Endothelial cell of umbilical vein (primary cell): ENCODE data around the gene TXN. TPM values are rescaled to one million over a fixed set of nuclear protein-coding genes. Genes with fewer than 3 reads are reported as not detected.

Experiments used
- BruUV-seq: library from RNA; stranded (reverse); fragments of 400-500 nt; replicated peaks from 2 replicates; lab custom pipeline; 2021; lab: Mats Ljungman, UMichigan
- CTCF ChIA-PET: fragments of 300-600, 350-600 bp; sonication (Branson Sonifier 250); formaldehyde crosslinking; loops from one replicate; lab custom pipeline; 2021; ENCODE audit warnings: antibody characterized with exemption, inconsistent platforms; lab: Charles Lee
- POLR2A ChIA-PET: fragments of 300-600, 350-600 bp; sonication (Branson Sonifier 250); formaldehyde crosslinking; loops from one replicate; lab custom pipeline; 2021; ENCODE audit warnings: antibody characterized with exemption, inconsistent platforms; lab: Charles Lee
- DNase-seq: peaks from one replicate; pipeline ENCODE4 v3.0.0-alpha.2; 2011; ENCODE audit warnings: low read depth, low spot score
- FAIRE-seq: peaks from 2 replicates; lab custom pipeline; 2011; peaks lifted over from hg19 to GRCh38; lab: Jason Lieb, UNC
- H2AFZ ChIP-seq: 2 replicates; pipeline ENCODE4 v1.6.0; 2012; ENCODE audit warnings: low read depth, low read length, control low read depth, inconsistent platforms
- H3K27ac ChIP-seq: 2 replicates; pipeline ENCODE4 v1.5.1; 2011; ENCODE audit warnings: low read depth, mild to moderate bottlenecking, control low read depth, low read length, moderate library complexity; ENCODE audit not compliant: insufficient read depth
- H3K27me3 ChIP-seq, 2 experiments: 2 replicates each; pipeline versions ENCODE4 v1.6.0 to v1.6.1; 2011; ENCODE audit warnings: low read length in 2 of 2, mixed read lengths in 1 of 2; ENCODE audit not compliant: control insufficient read depth in 2 of 2, insufficient read depth in 2 of 2
- H3K36me3 ChIP-seq, 2 experiments: 2 replicates in 1 of 2; 3 replicates in 1 of 2; pipeline ENCODE4 v1.5.1; 2011; ENCODE audit warnings: low read length in 2 of 2, mild to moderate bottlenecking in 1 of 2, moderate library complexity in 1 of 2; ENCODE audit not compliant: control insufficient read depth in 2 of 2, insufficient read depth in 2 of 2; ENCODE audit errors: extremely low read depth in 1 of 2
- H3K4me1 ChIP-seq: 3 replicates; pipeline ENCODE4 v1.5.1; 2011; ENCODE audit warnings: mild to moderate bottlenecking, low read length; ENCODE audit not compliant: control insufficient read depth, insufficient read depth; ENCODE audit errors: extremely low read depth
- H3K4me2 ChIP-seq: 2 replicates; pipeline ENCODE4 v1.6.1; 2011; ENCODE audit warnings: low read length, control low read depth, mixed read lengths; ENCODE audit not compliant: insufficient read depth
- H3K4me3 ChIP-seq, 3 experiments: fragments of 200-600 bp in 1 of 3; sonication (generic), shearing (Covaris generic) in 1 of 3; replicated peaks in 1 of 3; 2 replicates each; pipeline ENCODE4 v1.5.1; 2011 to 2016; ENCODE audit warnings: control low read depth in 3 of 3, low read length in 3 of 3, mild to moderate bottlenecking in 2 of 3, inconsistent platforms in 1 of 3, low read depth in 1 of 3, moderate library complexity in 1 of 3; ENCODE audit not compliant: insufficient read depth in 1 of 3
- H3K79me2 ChIP-seq: 2 replicates; pipeline ENCODE4 v1.6.0; 2012; ENCODE audit warnings: low read length, inconsistent platforms; ENCODE audit not compliant: control insufficient read depth, insufficient read depth
- H3K9ac ChIP-seq: replicated peaks from 2 replicates; pipeline ENCODE3; 2011; ENCODE audit warnings: low read length, control low read depth; ENCODE audit not compliant: insufficient read depth; ENCODE audit errors: extremely low read depth
- H3K9me1 ChIP-seq: replicated peaks from 3 replicates; pipeline ENCODE4 v1.6.0; 2011; ENCODE audit warnings: mild to moderate bottlenecking, low read length; ENCODE audit not compliant: control insufficient read depth, insufficient read depth; ENCODE audit errors: extremely low read depth
- H3K9me3 ChIP-seq: replicated peaks from 2 replicates; pipeline ENCODE4 v1.5.1; 2012; ENCODE audit warnings: low read length, inconsistent platforms; ENCODE audit not compliant: control insufficient read depth, insufficient read depth
- H4K20me1 ChIP-seq: replicated peaks from 2 replicates; pipeline ENCODE3; 2011; ENCODE audit warnings: mild to moderate bottlenecking, low read length; ENCODE audit not compliant: control insufficient read depth, insufficient read depth; ENCODE audit errors: extremely low read depth
- CTCF ChIP-seq, 2 donors: IDR thresholded peaks; 1 replicate in 1 of 2; 2 replicates in 1 of 2; pipeline ENCODE4 v1.5.1; 2011; ENCODE audit warnings: low read length in 2 of 2, mild to moderate bottlenecking in 2 of 2, moderate library complexity in 2 of 2, control low read depth in 1 of 2, inconsistent platforms in 1 of 2, low read depth in 1 of 2; ENCODE audit not compliant: insufficient read depth in 1 of 2; ENCODE audit errors: extremely low read depth in 1 of 2
- EZH2 ChIP-seq: IDR thresholded peaks from 2 replicates; pipeline ENCODE4 v1.6.1; 2012; ENCODE audit warnings: borderline replicate concordance, low read depth, mild to moderate bottlenecking, moderate library complexity, low read length, inconsistent platforms; ENCODE audit not compliant: severe bottlenecking
- FOS ChIP-seq: IDR thresholded peaks from 2 replicates; pipeline ENCODE4 v1.6.1; 2011; ENCODE audit warnings: mild to moderate bottlenecking, low read length, moderate library complexity, borderline replicate concordance; ENCODE audit not compliant: insufficient read depth
- GATA2 ChIP-seq: IDR thresholded peaks from 2 replicates; pipeline ENCODE4 v1.7.0; 2011; ENCODE audit warnings: low read depth, mild to moderate bottlenecking, moderate library complexity, mixed read lengths, low read length; ENCODE audit not compliant: insufficient read length, insufficient read depth
- JUN ChIP-seq: IDR thresholded peaks from 2 replicates; pipeline ENCODE4 v1.6.1; 2011; ENCODE audit warnings: borderline replicate concordance, low read depth; ENCODE audit not compliant: insufficient read length, insufficient read depth
- MAX ChIP-seq: IDR thresholded peaks from 2 replicates; pipeline ENCODE4 v1.6.1; 2011; ENCODE audit not compliant: insufficient read depth, insufficient read length
- MYC ChIP-seq: IDR thresholded peaks from one replicate; pipeline ENCODE4 v1.6.1; 2011; ENCODE audit warnings: mild to moderate bottlenecking, low read depth, low read length
- POLR2A ChIP-seq: IDR thresholded peaks from 2 replicates; pipeline ENCODE4 v1.6.1; 2012; ENCODE audit warnings: low read depth, mild to moderate bottlenecking, control low read depth, low read length
- POLR2AphosphoS5 ChIP-seq: IDR thresholded peaks from 2 replicates; pipeline ENCODE4 v1.6.1; 2012; ENCODE audit warnings: low read depth, mild to moderate bottlenecking, control low read depth, low read length, moderate library complexity; ENCODE audit not compliant: insufficient read depth
- dilution Hi-C: fragments of 300-500 bp; cut with MboI; formaldehyde crosslinking; loops from one replicate; pipeline ENCODE4 v1.15.0; 2019; ENCODE audit warnings: low sequenced_read_pairs; ENCODE audit not compliant: extremely low pct_ligation_motif_present
- intact Hi-C: fragments of 100-400 bp; cut with micrococcal nuclease; formaldehyde crosslinking; loops from one replicate; pipeline ENCODE4 v1.10.0; 2022
- polyA plus RNA-seq, 4 experiments: library from polyadenylated mRNA; depleted of rRNA in 3 of 4; stranded (reverse) in 3 of 4; unstranded in 1 of 4; fragments of >200 nt; gene quantifications; 2 replicates each; pipeline versions ENCODE4 v1.2.1 to v1.2.3, GENCODE V29; 2011 to 2012; ENCODE audit warnings: missing spikeins in 1 of 4
- total RNA-seq: library from RNA; stranded (reverse); gene quantifications from 2 replicates; pipeline ENCODE4 v1.2.3, GENCODE V29; 2021

Gene TXN
- total and polyA plus RNA-seq, 2 donors (not counting 3 experiments of a cell fraction or from before 2014, with no cell fraction given), result 280 to 373 TPM

GRCh38 chr9:110254500-110254899 is 1.8 kb downstream of the TXN start:
- H2AFZ ChIP-seq, result no peak overlapping the region
- peak overlapping the region; percentile 74 for H3K9ac ChIP-seq
- H3K9me3 ChIP-seq, result no peaks in the 10 kb centered on the region
- no peak overlapping the region for H3K27ac ChIP-seq
- dilution Hi-C loops (no loop called here), intact Hi-C loops (loop anchor here (10.0 kb wide), 1 partner anchor 190 kb away; no protein-coding TSS in a partner anchor)
- H3K4me1 ChIP-seq, result peaks cover 23% of the 10 kb centered on the region
- FAIRE-seq (no peak), DNase-seq (no peak)
- no peaks in the 10 kb centered on the region for H3K27me3 ChIP-seq
- POLR2A ChIA-PET, result no interaction called here
- TSS peak; percentile 23 for BruUV-seq
- TF ChIP-seq JUN (no peak), POLR2AphosphoS5 (no peak)
- CTCF ChIA-PET, result no interaction called here
- peaks cover 66% of the 10 kb centered on the region for H3K79me2 ChIP-seq
- H3K36me3 ChIP-seq, result peaks cover 2 to 8% of the 10 kb centered on the region in 2 experiments
- H3K4me3 ChIP-seq, result peak overlapping the region; percentile 34 to 93 (median 77)
- peak overlapping the region; percentile 67 for H3K4me2 ChIP-seq
- no peaks in the 10 kb centered on the region for H3K9me1 ChIP-seq
- H4K20me1 ChIP-seq, result no peaks in the 10 kb centered on the region

- no peak for TF ChIP-seq MYC
- TF ChIP-seq EZH2, result no peak
- no peak for TF ChIP-seq POLR2A
- no peak for TF ChIP-seq POLR2AphosphoS5
- no peak for TF ChIP-seq CTCF (IDR thresholded peaks at IDR 0.05; ENCODE audit: extremely low read depth in 1 of 2, insufficient read depth in 1 of 2, low read depth in 1 of 2, low read length in 2 of 2)
- no peak for TF ChIP-seq MAX
- no peak for TF ChIP-seq JUN
- TF ChIP-seq FOS, result no peak
- TF ChIP-seq GATA2, result no peak
- CTCF ChIA-PET, result no interaction called here
- Histone ChIP-seq H2AFZ (no peak overlapping the region), H4K20me1 (no peaks in the 10 kb centered on the region), H3K4me3 (no peak overlapping the region), H3K4me2 (no peak overlapping the region), H3K4me1 (peaks cover 20% of the 10 kb centered on the region), H3K9me3 (no peaks in the 10 kb centered on the region), H3K9ac (no peak overlapping the region), H3K27me3 (no peaks in the 10 kb centered on the region), H3K9me1 (no peaks in the 10 kb centered on the region), H3K79me2 (peaks cover 79% of the 10 kb centered on the region), H3K27ac (no peak overlapping the region), H3K36me3 (peaks cover 4 to 8% of the 10 kb centered on the region in 2 experiments)
- dilution Hi-C loops, result no loop called here
- no TSS peak for BruUV-seq
- DNase-seq (no peak), FAIRE-seq (no peak)
- POLR2A ChIA-PET, result no interaction called here
- intact Hi-C loops, result loop anchor here (10.0 kb wide), 1 partner anchor 188 kb away; no protein-coding TSS in a partner anchor
Measured at GRCh38 chr9:110252509-110253139, 3.7 kb downstream of the TXN start.
